ENCODE data around the gene RAD9B.

GRCh38 chr12:110546339-110546738, 44.2 kb downstream of the RAD9B start:
- TF ChIP-seq, protein P1, sequence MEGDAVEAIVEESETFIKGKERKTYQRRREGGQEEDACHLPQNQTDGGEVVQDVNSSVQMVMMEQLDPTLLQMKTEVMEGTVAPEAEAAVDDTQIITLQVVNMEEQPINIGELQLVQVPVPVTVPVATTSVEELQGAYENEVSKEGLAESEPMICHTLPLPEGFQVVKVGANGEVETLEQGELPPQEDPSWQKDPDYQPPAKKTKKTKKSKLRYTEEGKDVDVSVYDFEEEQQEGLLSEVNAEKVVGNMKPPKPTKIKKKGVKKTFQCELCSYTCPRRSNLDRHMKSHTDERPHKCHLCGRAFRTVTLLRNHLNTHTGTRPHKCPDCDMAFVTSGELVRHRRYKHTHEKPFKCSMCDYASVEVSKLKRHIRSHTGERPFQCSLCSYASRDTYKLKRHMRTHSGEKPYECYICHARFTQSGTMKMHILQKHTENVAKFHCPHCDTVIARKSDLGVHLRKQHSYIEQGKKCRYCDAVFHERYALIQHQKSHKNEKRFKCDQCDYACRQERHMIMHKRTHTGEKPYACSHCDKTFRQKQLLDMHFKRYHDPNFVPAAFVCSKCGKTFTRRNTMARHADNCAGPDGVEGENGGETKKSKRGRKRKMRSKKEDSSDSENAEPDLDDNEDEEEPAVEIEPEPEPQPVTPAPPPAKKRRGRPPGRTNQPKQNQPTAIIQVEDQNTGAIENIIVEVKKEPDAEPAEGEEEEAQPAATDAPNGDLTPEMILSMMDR (conservative IDR thresholded peaks at IDR 0.05 in 1 of 2, IDR thresholded peaks at IDR 0.05 in 1 of 2; ENCODE audit: low read depth in 1 of 2, low read length in 2 of 2), result no peak
- no peak for TF ChIP-seq EZH2 (IDR thresholded peaks at IDR 0.05; ENCODE audit: low read length, missing control alignments)
